Endometrial microvascular endothelial cells (primary cell): ENCODE results near the gene UNC13A. TPM values are rescaled to one million over a fixed set of nuclear protein-coding genes. Genes with fewer than 3 reads are reported as not detected.
"Not testable (repeated sequence)": the region's sequence is repeated elsewhere in the genome, so short reads cannot be mapped to it uniquely, and the experiment has no call there.

Source experiments
- in situ Hi-C: cut with HindIII; loops from 2 replicates; pipeline ENCODE4 v1.10.0; 2017; ENCODE audit warnings: low sequenced_read_pairs, low pct_unique_long_range_greater_than_20kb; ENCODE audit errors: inconsistent ontology term
- total RNA-seq: library from RNA; depleted of rRNA; stranded (reverse); fragments of >200 nt; gene quantifications from one replicate; pipeline ENCODE4 v1.2.3, GENCODE V29; 2015; ENCODE audit errors: inconsistent ontology term

UNC13A gene
- total RNA-seq, 1 donor from 2014 or later: 0.09 TPM

- in situ Hi-C loops: no loop called here
Measured at GRCh38 chr19:17581211-17581874, 106.8 kb downstream of the UNC13A start.

- in situ Hi-C loops: no loop called here
Measured at GRCh38 chr19:17580470-17581144, 107.5 kb downstream of the UNC13A start.

- in situ Hi-C loops: no loop called here
Measured at GRCh38 chr19:17579661-17580244, 108.4 kb downstream of the UNC13A start.

- in situ Hi-C loops: no loop called here
Measured at GRCh38 chr19:17577457-17578097, 110.6 kb downstream of the UNC13A start.

GRCh38 chr19:17576758-17577456 lies 111.2 kb downstream of the UNC13A start:
- in situ Hi-C loops: no loop called here

- in situ Hi-C loops: no loop called here
Measured at GRCh38 chr19:17575871-17576757, 112.0 kb downstream of the UNC13A start.

GRCh38 chr19:17572638-17573037 lies 115.5 kb downstream of the UNC13A start:
- in situ Hi-C loops: no loop called here

GRCh38 chr19:17570791-17571190 lies 117.4 kb downstream of the UNC13A start:
- in situ Hi-C loops: no loop called here

- in situ Hi-C loops: not testable (repeated sequence)
Measured at GRCh38 chr19:17570291-17570690, 117.9 kb downstream of the UNC13A start.

- in situ Hi-C loops: no loop called here
Measured at GRCh38 chr19:17567940-17568339, 120.2 kb downstream of the UNC13A start.

GRCh38 chr19:17565611-17566010 lies 122.5 kb downstream of the UNC13A start:
- in situ Hi-C loops: no loop called here

GRCh38 chr19:17564781-17565180 lies 123.4 kb downstream of the UNC13A start:
- in situ Hi-C loops: no loop called here

- in situ Hi-C loops: no loop called here
Measured at GRCh38 chr19:17562561-17562960, 125.6 kb downstream of the UNC13A start.

GRCh38 chr19:17562097-17562496 lies 126.1 kb downstream of the UNC13A start:
- in situ Hi-C loops: no loop called here

- in situ Hi-C loops: no loop called here
Measured at GRCh38 chr19:17560205-17560595, 128.0 kb downstream of the UNC13A start.

GRCh38 chr19:17557466-17557865 lies 130.7 kb downstream of the UNC13A start:
- in situ Hi-C loops: no loop called here

- in situ Hi-C loops: no loop called here
Measured at GRCh38 chr19:17556995-17557394, 131.2 kb downstream of the UNC13A start.
